HepG2 (cell line): ENCODE measurements around the gene SLC35A2. TPM values are rescaled to one million over a fixed set of nuclear protein-coding genes. Genes with fewer than 3 reads are reported as not detected.
A peak's percentile ranks its signal among the peaks of the same experiment; 100 is the strongest.

ENCODE experiments used
- CEBPG ChIP-seq: IDR thresholded peaks from 2 replicates; pipeline ENCODE4 v1.6.1; 2016
- E2F1 ChIP-seq: sonication (generic); formaldehyde crosslinking; IDR thresholded peaks from 2 replicates; pipeline ENCODE4 v1.5.0; 2020; ENCODE audit warnings: missing genetic modification reagents
- GPN1 ChIP-seq: sonication (generic); formaldehyde crosslinking; IDR thresholded peaks from 2 replicates; pipeline ENCODE4 v1.5.1; 2020; ENCODE audit warnings: missing genetic modification reagents, borderline replicate concordance
- HNRNPUL1 ChIP-seq: fragments of 200-400 bp; formaldehyde crosslinking; IDR thresholded peaks from 2 replicates; pipeline ENCODE4 v1.6.1; 2017; ENCODE audit warnings: low read depth, mild to moderate bottlenecking, low read length, moderate library complexity
- HOXA9 ChIP-seq: sonication (generic); formaldehyde crosslinking; IDR thresholded peaks from 2 replicates; pipeline ENCODE4 v1.8.1; 2022; ENCODE audit warnings: missing genetic modification reagents, mild to moderate bottlenecking, moderate library complexity, borderline replicate concordance
- MAFF ChIP-seq: IDR thresholded peaks from 2 replicates; pipeline ENCODE4 v1.6.1; 2011; ENCODE audit warnings: low read depth, low read length, improper control_type of control experiment
- MEF2D ChIP-seq: sonication (generic); formaldehyde crosslinking; IDR thresholded peaks from 2 replicates; pipeline ENCODE4 v1.5.1; 2020; ENCODE audit warnings: mild to moderate bottlenecking, missing genetic modification reagents
- MIER2 ChIP-seq: IDR thresholded peaks from 2 replicates; pipeline ENCODE4 v1.6.1; 2016; ENCODE audit warnings: missing biosample characterization, missing genetic modification reagents
- MIXL1 ChIP-seq: IDR thresholded peaks from 2 replicates; pipeline ENCODE4 v1.6.1; 2016
- MXD4 ChIP-seq: IDR thresholded peaks from 2 replicates; pipeline ENCODE4 v1.6.1; 2016; ENCODE audit warnings: mild to moderate bottlenecking, missing biosample characterization, missing genetic modification reagents
- RERE ChIP-seq: IDR thresholded peaks from 2 replicates; pipeline ENCODE4 v1.6.1; 2016; ENCODE audit warnings: low read depth, missing genetic modification reagents, missing compliant biosample characterization
- THAP11 ChIP-seq: IDR thresholded peaks from 2 replicates; pipeline ENCODE4 v1.6.1; 2016; ENCODE audit warnings: missing biosample characterization, missing genetic modification reagents
- TOE1 ChIP-seq: sonication (generic); formaldehyde crosslinking; IDR thresholded peaks from 2 replicates; pipeline ENCODE4 v1.4.0; 2020; ENCODE audit warnings: mild to moderate bottlenecking, missing genetic modification reagents
- ZBTB2 ChIP-seq: sonication (generic); formaldehyde crosslinking; IDR thresholded peaks from 2 replicates; pipeline ENCODE4 v1.8.0; 2022; ENCODE audit warnings: low read depth, missing genetic modification reagents
- ZBTB20 ChIP-seq: sonication (generic); formaldehyde crosslinking; IDR thresholded peaks from 2 replicates; pipeline ENCODE4 v1.8.1; 2023; ENCODE audit warnings: missing genetic modification reagents, low read depth, mild to moderate bottlenecking, borderline replicate concordance
- ZC3H13 ChIP-seq: sonication (generic); formaldehyde crosslinking; IDR thresholded peaks from 2 replicates; pipeline ENCODE4 v1.8.1; 2023; ENCODE audit warnings: mild to moderate bottlenecking, missing genetic modification reagents, moderate library complexity
- ZNF687 ChIP-seq: sonication (generic); formaldehyde crosslinking; IDR thresholded peaks from 2 replicates; pipeline ENCODE4 v1.5.1; 2020; ENCODE audit warnings: mild to moderate bottlenecking, missing genetic modification reagents, moderate library complexity
- ZNF709 ChIP-seq: sonication (generic); formaldehyde crosslinking; IDR thresholded peaks from 2 replicates; pipeline ENCODE4 v1.5.0; 2020; ENCODE audit warnings: mild to moderate bottlenecking, missing genetic modification reagents
- ZNF768 ChIP-seq: sonication (generic); formaldehyde crosslinking; IDR thresholded peaks from 2 replicates; pipeline ENCODE4 v1.4.0; 2020; ENCODE audit warnings: missing genetic modification reagents
- ZNF772 ChIP-seq: sonication (generic); formaldehyde crosslinking; IDR thresholded peaks from 2 replicates; pipeline ENCODE4 v1.5.0; 2020; ENCODE audit warnings: mild to moderate bottlenecking, missing genetic modification reagents
- polyA plus RNA-seq, 8 experiments: library from polyadenylated mRNA; depleted of rRNA in 3 of 8; stranded (reverse) in 7 of 8; unstranded in 1 of 8; fragments of >200 nt; fragmentation: Illumina TruSeq in 4 of 8; extraction: Trizol in 4 of 8; gene quantifications; 2 replicates each; pipeline versions ENCODE4 v1.2.1 to v1.2.3, GENCODE V29; 2011 to 2016; ENCODE audit warnings: low read depth in 4 of 8, missing spikeins in 1 of 8, mixed read lengths in 1 of 8; ENCODE audit not compliant: insufficient read depth in 1 of 8
- total RNA-seq, 5 experiments: library from RNA; depleted of rRNA; stranded (reverse); fragments of >200 nt; fragmentation: Illumina TruSeq; extraction: Trizol; gene quantifications; 2 replicates each; pipeline ENCODE4 v1.2.3, GENCODE V29; 2016; ENCODE audit warnings: low read depth in 1 of 5

Gene SLC35A2
- total and polyA plus RNA-seq, 2 of the 13 experiments (the other 11 are each of a cell fraction or from before 2014, with no cell fraction given), result 32.1 to 40.8 TPM

- no peak for TF ChIP-seq RERE (CRISPR knock-in tag)
- TF ChIP-seq ZNF687 (CRISPR knock-in tag), result peak; percentile 72
- TF ChIP-seq MEF2D (CRISPR knock-in tag), result no peak
- 0 out of 2 replicates have a peak, but pooled peaks have one; percentile 1 for TF ChIP-seq ZNF768 (CRISPR knock-in tag)
- no peak for TF ChIP-seq MIER2
- TF ChIP-seq ZC3H13 (CRISPR knock-in tag), result no peak
- no peak for TF ChIP-seq HNRNPUL1
- TF ChIP-seq ZBTB20 (CRISPR knock-in tag), result no peak
- no peak for TF ChIP-seq E2F1 (CRISPR knock-in tag)
- TF ChIP-seq ZNF772 (CRISPR knock-in tag), result no peak
- no peak for TF ChIP-seq ZNF709 (CRISPR knock-in tag)
- no peak for TF ChIP-seq CEBPG (CRISPR knock-in tag)
- peak; percentile 41 for TF ChIP-seq THAP11 (CRISPR knock-in tag)
- TF ChIP-seq TOE1 (CRISPR knock-in tag), result no peak
- TF ChIP-seq ZBTB2 (CRISPR knock-in tag), result 0 out of 2 replicates have a peak, but pooled peaks have one; percentile 19
- no peak for TF ChIP-seq GPN1
- TF ChIP-seq MAFF, result no peak
- TF ChIP-seq MIXL1, result no peak
- no peak for TF ChIP-seq HOXA9 (CRISPR knock-in tag)
- no peak for TF ChIP-seq MXD4 (CRISPR knock-in tag)
Measured at GRCh38 chrX:48957477-48957826, 46.0 kb upstream of the SLC35A2 start, which contains the start of gene OTUD5 (continued).
